ENCODE data around the gene GPR4.

The GPR4 gene

DNA sequence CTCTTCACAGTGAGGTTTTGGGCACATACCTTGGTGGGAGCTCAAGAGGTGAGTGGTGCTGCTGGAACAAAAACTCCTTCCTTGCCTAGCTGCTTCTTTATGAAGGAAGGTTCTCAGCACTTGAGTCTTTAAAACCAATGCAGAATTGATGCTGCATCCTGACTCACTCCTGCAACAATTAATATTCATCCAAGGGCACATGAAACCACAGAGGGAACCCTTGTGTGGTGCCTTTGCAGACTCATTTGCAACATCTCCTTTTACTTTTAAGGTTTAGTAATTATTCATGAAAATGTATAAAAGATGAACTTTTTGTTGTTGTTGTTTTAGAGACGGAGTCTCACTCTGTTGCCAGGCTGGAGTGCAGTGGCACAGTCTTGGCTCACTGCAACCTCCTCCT lies 47.5 kb downstream of the GPR4 start:
- no peak for DNase-seq (ENCODE audit: low spot score)

DNA sequence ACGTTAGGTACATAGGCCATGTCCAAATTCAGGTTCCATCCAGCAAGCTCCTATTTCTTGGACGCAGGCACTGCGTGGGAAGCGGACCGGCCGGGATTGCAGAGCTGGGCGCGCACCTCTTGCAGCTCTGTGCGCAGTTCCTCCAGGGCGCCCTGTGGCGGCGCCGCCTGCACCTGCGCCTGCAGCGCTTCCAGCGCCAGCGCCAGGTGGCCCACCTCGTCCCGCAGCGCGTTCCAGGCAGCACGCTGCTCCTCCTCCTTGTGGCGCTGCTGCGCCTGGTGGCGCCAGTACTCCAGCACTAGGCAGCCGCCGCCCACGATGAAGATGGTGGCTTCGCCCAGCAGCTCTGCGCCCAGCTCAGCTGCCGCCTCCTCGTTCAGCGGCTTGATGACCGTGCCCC lies 48.5 kb downstream of the GPR4 start:
- DNase-seq (ENCODE audit: low spot score) = no peak

DNA sequence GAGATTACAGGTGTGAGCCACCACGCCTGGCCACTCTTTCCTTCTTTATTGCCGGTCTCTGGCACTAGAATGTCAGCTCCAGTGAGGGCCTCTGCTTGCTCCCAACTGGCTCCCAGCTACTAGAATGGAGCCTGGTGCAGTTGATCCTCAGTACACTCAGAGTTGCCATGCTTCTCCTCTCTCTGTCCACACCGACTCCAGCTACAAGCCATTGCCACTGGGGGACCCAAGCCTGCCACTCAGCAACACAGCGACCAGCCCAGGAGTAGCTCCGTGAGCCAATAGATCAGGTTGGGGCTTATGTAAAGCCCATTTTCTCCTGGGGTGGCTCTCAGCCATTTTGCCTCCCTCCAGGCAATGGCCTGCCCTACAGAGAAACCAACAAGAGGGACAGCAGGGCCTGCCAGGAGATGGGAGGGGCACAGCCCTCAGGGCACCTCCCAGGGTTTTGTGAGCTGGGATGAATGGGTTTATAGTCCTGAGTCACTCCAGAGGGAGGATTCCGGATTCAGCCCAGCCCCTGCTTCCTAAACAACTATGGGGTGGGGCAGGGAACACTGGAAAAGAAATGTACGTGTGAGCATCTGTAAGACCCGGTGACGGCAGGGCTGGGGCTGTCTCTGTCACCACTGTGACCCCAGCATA lies 53.9 kb downstream of the GPR4 start:
- DNase-seq (ENCODE audit: low spot score) = no peak

DNA sequence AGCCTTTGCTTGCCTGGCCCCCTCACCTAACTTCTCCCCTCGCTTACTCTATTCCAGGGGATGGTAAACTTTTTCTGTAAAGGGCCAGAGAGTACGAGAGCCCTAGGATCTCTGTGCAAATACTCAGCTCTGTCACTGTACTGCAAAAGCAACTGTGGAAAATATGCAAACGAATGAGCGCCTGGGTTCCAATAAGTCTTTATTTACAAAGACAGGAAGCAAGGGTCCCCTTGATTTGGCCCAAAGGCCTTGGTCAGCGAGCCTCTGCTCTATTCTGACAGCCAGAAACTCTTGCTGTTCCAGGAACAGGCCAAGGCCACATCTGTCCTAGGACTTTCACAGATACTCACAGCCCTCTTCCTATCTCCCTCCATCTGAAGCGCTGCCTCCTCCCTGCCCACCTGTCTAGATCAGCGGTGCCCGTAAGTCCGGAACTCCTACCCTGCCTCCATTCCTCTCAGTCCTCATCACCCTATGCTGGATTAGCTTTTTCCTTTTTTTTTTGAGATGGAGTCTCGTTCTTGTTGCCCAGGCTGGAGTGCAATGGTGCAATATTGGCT lies 54.7 kb downstream of the GPR4 start:
- DNase-seq (ENCODE audit: low spot score) = no peak

DNA sequence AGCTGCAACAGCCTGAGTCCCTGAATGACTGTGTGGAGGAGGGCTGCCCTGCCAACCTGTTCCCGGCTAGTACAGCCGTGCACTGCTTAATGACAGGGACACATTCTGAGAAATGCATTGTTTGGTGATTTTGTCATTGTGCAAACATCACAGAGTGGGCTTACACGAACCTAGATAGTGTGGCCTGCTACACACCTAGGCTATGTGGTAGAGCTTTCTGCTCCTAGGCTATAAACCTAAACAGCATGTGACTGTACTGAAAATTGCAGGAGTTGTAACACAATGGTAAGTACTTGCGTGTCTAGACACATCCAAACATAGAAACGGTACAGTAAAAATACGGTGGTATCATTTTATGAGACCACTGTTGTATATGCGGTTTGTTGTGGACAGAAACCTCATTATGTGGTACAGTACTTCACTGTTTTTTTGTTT lies 59.8 kb downstream of the GPR4 start:
- no peak for DNase-seq (ENCODE audit: low spot score)

Small RNA genes lying within 50 kb of the gene (small RNA-seq; reads per million reads assigned to genes)
- gene RN7SL836P = 0.05 to 3.3 reads per million in 2 experiments
